Eye (tissue), 1 donor: Measurements from ENCODE around the gene OR5B17.
"Not testable (repeated sequence)": the region's sequence is repeated elsewhere in the genome, so short reads cannot be mapped to it uniquely, and the experiment has no call there.

ENCODE experiments used
- DNase-seq: peaks from one replicate; pipeline ENCODE4 v3.0.0-alpha.2; 2015

OR5B17 gene

GRCh38 chr11:58358969-58359368, at the start of gene OR5B17:
Gene OR5B17, minus strand, starts transcription at chr11:58359069. Its CDS starts 0 bp downstream, at chr11:58359069.
- no peak for DNase-seq

GRCh38 chr11:58406774-58407173, 47.9 kb upstream of the OR5B17 start, which contains the start of gene OR5B3:
Gene OR5B3, minus strand, starts transcription at chr11:58406874. Its CDS starts 3,465 bp downstream, at chr11:58403409.
- no peak for DNase-seq

DNA sequence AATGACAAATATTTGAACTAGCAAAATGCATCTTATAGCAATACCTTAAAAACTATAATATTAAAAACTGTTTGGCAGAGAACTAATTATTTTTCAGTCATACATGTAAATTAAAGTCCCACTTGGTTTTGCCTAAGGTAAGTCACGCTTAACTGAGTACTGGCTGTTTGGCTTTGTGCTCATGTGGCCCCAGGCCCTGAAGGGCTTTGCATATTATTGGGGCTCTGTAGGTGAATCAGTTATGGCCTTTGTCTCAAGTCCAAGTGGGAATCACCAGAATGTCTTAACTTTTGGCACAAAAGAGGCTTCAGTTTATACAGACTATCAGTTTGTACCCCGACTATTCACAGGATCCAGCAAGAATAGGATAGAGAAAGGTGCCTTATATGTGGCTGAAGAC, 40.8 kb upstream of the OR5B17 start:
- not testable (repeated sequence) for DNase-seq

- DNase-seq = no peak
Measured at GRCh38 chr11:58395581-58395980, 36.7 kb upstream of the OR5B17 start.

DNA sequence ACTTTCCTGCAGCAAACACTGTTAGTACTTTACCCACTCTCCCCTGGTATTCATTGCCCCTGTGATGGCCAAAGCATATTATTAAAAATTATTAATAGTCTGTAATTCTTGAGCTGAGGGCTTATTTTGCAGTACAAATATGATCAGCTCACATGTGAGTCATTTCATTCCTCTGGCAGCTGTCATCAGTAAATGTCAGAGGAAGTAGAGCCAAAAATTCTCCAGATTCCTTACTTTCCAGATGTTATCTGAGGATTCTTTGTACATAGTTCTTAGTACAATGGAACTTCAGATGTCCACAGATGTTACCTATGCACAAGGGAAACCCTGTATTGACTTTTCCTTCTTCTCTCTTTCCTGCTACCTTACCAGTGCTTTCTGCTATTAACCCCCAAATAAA, 35.3 kb upstream of the OR5B17 start:
- peak; percentile 7 for DNase-seq

DNA sequence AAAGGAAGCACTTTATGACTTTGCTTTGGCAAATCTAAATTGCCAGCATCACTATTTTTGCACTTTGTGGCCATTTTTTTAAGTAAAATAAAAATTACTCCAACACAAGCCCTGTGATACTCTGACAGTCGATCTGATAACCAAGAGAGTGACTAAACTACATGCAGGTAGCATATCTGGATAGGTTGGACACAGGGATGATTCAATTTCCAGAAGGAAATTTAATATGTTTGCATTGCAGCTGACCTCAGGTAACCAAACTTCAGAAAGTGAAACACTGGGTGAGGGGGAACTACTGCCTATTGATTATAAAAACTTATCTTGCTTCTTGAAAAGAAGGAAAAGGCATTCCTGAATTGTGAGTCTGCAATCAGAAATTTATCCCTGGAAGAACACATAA, 33.9 kb upstream of the OR5B17 start:
- no peak for DNase-seq

DNA sequence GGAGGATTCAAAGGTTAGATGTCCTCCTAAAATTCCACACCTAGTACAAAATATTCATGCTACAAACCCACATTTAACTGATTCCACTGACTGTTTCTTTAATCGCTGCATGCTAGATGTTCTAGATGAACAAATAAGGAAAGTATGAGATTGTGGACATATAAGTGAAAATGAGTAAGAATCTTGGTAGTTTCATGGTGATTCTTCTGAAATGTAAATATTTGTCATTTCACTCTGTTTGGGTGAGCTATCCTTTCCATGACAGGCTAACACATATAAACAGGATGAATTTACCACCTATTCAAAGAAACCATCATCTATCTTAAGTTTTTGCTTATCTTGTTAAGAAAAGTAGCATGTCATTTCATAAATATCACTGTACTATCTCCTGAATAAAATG, 33.0 kb upstream of the OR5B17 start:
- DNase-seq = no peak

GRCh38 chr11:58390551-58391063, 31.7 kb upstream of the OR5B17 start:
- no peak for DNase-seq

DNA sequence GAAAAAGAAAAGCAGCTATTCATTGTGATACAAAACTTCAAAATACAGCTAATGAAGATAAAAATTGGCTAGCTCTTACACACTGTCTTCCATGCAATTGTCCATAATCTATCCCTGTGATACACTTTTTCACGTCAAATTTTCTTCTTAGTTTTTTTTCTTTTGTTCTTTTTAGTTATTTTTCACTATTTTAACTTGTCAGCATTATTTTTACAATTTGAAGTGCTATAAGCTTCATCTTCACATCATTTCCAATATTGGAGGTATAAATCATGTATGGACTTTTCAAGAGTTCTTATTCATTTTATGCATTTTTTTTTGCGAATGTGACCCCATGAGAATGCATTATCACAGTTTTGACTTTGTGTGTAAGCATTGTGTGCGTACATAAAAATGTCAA, 4.1 kb downstream of the OR5B17 start:
- DNase-seq = no peak

GRCh38 chr11:58345204-58345603, 13.7 kb downstream of the OR5B17 start:
- DNase-seq = no peak

- DNase-seq = no peak
Measured at GRCh38 chr11:58334708-58335107, 24.2 kb downstream of the OR5B17 start.

DNA sequence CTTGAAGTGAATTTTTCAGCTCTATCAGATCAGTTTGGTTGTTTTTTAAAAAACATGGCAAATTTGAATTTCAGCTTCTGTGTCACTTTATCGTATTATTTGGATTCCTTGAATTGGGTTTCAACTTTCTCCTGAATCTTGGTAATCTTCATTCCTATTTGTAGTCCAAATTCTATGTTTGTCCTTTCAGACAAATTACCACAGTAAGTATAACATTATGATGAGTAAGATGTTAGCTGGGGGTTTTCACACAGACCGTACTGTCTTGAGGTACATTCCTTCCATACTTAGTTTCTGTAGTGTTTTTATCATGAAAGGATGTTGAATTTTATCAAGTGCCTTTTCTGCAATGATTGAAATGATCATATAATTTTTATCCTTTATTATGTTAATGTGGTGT, 28.0 kb downstream of the OR5B17 start:
- DNase-seq = no peak

DNA sequence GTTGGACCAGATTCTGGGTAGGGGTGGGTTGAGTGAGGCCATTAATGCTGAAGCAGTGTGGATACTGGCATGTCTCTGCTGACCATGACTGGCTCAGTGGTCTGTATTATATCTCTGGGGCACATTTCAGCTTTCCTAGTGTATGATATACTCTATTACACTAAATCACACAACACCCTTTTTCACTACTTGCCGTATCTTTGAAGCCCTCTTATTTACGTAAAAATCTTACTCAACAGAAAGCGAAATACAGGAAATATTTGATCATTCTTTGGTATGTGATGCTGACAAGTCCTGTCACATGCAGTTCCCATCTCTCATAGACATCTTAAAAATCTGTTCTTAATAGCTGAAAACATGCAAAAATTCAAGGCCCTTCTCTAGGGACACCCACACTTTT, 40.3 kb downstream of the OR5B17 start:
- DNase-seq = no peak

DNA sequence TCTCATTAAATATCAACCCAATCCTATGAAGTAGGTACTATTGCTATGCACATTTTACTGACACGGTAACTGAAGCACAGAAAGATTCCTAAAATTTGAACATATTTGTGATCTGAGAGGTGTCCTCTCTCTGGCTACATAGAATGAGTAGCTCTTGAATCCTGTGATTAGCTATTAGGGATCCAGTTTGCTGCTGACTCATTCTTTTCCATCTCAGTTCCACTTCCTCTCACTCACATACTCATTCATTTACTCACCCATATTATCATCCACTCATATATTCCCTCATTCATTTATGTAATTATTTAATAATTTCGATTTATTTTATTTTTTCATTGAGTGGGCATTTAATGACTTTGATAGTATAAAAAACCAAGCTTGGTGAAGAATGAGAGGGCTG, 42.7 kb downstream of the OR5B17 start:
- no peak for DNase-seq
